Natural killer cell (primary cell): ENCODE results near the gene GGN. TPM values are rescaled to one million over a fixed set of nuclear protein-coding genes. Genes with fewer than 3 reads are reported as not detected.
A peak's percentile ranks its signal among the peaks of the same experiment; 100 is the strongest.
"Not testable (repeated sequence)": the region's sequence is repeated elsewhere in the genome, so short reads cannot be mapped to it uniquely, and the experiment has no call there.

Experiments used
- ATAC-seq, 3 donors: fragments of 150-1000 bp in 2 of 3; fragments of 200-7000 bp in 1 of 3; cut with Tn5 transposase; 1 replicate in 1 of 3; 2 replicates in 2 of 3; pipeline ENCODE4 v1.10.0; 2021; ENCODE audit warnings: mild to moderate bottlenecking in 2 of 3, moderate library complexity in 2 of 3
- DNase-seq, 2 donors: peaks; one replicate each; pipeline versions ENCODE4 v3.0.0 to v3.0.0-alpha.2; 2013 to 2021; ENCODE audit warnings: mixed read lengths in 1 of 2
- H3K27ac ChIP-seq: one replicate; pipeline ENCODE4 v1.5.1; 2013; ENCODE audit warnings: mild to moderate bottlenecking, low read length
- H3K27me3 ChIP-seq: one replicate; pipeline ENCODE4 v1.6.1; 2013; ENCODE audit warnings: low read length; ENCODE audit not compliant: control insufficient read depth, insufficient read depth
- H3K36me3 ChIP-seq: one replicate; pipeline ENCODE4 v1.6.1; 2013; ENCODE audit warnings: low read length; ENCODE audit not compliant: control insufficient read depth, insufficient read depth
- H3K4me1 ChIP-seq: one replicate; pipeline ENCODE4 v1.6.1; 2013; ENCODE audit warnings: low read length; ENCODE audit not compliant: control insufficient read depth, insufficient read depth
- H3K4me3 ChIP-seq: one replicate; pipeline ENCODE4 v1.5.1; 2013; ENCODE audit warnings: low read length
- H3K9me3 ChIP-seq: one replicate; pipeline ENCODE4 v1.6.1; 2013; ENCODE audit warnings: low read length; ENCODE audit not compliant: control insufficient read depth, insufficient read depth
- H3K27ac Mint-ChIP-seq, 2 donors: one replicate each; pipeline ENCODE4 v1.8.0; 2022; ENCODE audit warnings: mild to moderate bottlenecking in 2 of 2, mixed read lengths in 2 of 2, moderate library complexity in 1 of 2
- H3K27me3 Mint-ChIP-seq, 2 donors: one replicate each; pipeline ENCODE4 v1.8.0; 2022; ENCODE audit warnings: low read depth in 2 of 2, mixed read lengths in 2 of 2
- H3K36me3 Mint-ChIP-seq: one replicate; pipeline ENCODE4 v1.8.0; 2022; ENCODE audit warnings: mixed read lengths
- H3K4me1 Mint-ChIP-seq, 2 donors: one replicate each; pipeline ENCODE4 v1.8.0; 2022; ENCODE audit warnings: mixed read lengths in 2 of 2
- H3K4me3 Mint-ChIP-seq: one replicate; pipeline ENCODE4 v1.8.0; 2022; ENCODE audit warnings: mild to moderate bottlenecking, moderate library complexity, mixed read lengths
- H3K9me3 Mint-ChIP-seq, 2 donors: one replicate each; pipeline ENCODE4 v1.8.0; 2022; ENCODE audit warnings: mixed read lengths in 2 of 2
- whole genome bisulfite sequencing: methylation state at CpG from one replicate; pipeline ENCODE4 v1.1.7; 2013; ENCODE audit warnings: missing lambda C conversion rate; ENCODE audit not compliant: insufficient coverage; 5-methylcytosine and 5-hydroxymethylcytosine counted together
- intact Hi-C: fragments of 100-400 bp; cut with micrococcal nuclease; formaldehyde crosslinking; loops from one replicate; pipeline ENCODE4 v1.14.2; 2022
- total RNA-seq, 4 donors: library from RNA; stranded (reverse); fragments of 120-200 nt in 1 of 4; gene quantifications; one replicate each; pipeline versions ENCODE4 v1.2.3 to v1.2.4, GENCODE V29; 2013 to 2022
- TF ChIP-seq, protein P1 (sequence below): fragments of 200-600 bp; IDR thresholded peaks from one replicate; pipeline ENCODE4 v1.8.0; 2022; ENCODE audit warnings: antibody characterized with exemption

Gene GGN
- total RNA-seq, 3 donors from 2014 or later (not counting 1 experiment from before 2014, with no cell fraction given): not detected

DNA sequence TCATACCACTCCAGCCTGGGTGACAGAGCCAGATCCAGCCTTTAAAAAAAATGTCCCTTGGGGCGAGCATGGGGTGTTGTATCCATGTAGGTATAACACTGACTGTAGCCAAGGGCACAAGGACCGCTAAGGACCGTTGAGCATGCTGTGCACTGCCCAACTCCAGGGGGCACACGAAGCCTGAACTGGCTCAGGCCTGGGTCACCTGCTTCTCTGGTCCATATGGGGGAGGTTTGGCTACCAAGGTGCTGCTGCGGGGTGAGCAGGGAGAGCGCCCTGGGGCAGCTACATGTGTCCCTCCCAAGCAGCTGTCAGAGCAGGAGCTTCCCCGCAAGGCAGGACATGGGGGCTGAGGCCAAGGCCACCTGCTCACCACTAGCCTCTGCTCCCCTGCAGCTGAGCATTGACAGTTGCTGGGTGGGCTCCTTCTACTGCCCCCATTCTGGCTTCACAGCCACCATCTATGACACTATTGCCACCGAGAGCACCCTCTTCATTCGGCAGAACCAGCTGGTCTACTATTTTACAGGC is 35.9 kb downstream of the GGN start:
- intact Hi-C loops: no loop called here
- Mint-ChIP-seq H3K9me3 (no peaks in the 10 kb centered on the region), H3K36me3 (no peaks in the 10 kb centered on the region), H3K27me3 (no peaks in the 10 kb centered on the region), H3K27ac (no peak overlapping the region), H3K4me1 (no peaks in the 10 kb centered on the region), H3K4me3 (no peak overlapping the region)
- DNase-seq (no peak), ATAC-seq (no peak)
- no peaks in the 10 kb centered on the region for H3K27me3 ChIP-seq
- no peaks in the 10 kb centered on the region for H3K4me1 ChIP-seq
- no peaks in the 10 kb centered on the region for H3K9me3 ChIP-seq
- H3K4me3 ChIP-seq: no peak overlapping the region
- no peaks in the 10 kb centered on the region for H3K36me3 ChIP-seq
- no peak overlapping the region for H3K27ac ChIP-seq
- TF ChIP-seq, protein P1, sequence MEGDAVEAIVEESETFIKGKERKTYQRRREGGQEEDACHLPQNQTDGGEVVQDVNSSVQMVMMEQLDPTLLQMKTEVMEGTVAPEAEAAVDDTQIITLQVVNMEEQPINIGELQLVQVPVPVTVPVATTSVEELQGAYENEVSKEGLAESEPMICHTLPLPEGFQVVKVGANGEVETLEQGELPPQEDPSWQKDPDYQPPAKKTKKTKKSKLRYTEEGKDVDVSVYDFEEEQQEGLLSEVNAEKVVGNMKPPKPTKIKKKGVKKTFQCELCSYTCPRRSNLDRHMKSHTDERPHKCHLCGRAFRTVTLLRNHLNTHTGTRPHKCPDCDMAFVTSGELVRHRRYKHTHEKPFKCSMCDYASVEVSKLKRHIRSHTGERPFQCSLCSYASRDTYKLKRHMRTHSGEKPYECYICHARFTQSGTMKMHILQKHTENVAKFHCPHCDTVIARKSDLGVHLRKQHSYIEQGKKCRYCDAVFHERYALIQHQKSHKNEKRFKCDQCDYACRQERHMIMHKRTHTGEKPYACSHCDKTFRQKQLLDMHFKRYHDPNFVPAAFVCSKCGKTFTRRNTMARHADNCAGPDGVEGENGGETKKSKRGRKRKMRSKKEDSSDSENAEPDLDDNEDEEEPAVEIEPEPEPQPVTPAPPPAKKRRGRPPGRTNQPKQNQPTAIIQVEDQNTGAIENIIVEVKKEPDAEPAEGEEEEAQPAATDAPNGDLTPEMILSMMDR: no peak
- 78% methylated on average over 9 of the region's 9 CpGs for WGBS

DNA sequence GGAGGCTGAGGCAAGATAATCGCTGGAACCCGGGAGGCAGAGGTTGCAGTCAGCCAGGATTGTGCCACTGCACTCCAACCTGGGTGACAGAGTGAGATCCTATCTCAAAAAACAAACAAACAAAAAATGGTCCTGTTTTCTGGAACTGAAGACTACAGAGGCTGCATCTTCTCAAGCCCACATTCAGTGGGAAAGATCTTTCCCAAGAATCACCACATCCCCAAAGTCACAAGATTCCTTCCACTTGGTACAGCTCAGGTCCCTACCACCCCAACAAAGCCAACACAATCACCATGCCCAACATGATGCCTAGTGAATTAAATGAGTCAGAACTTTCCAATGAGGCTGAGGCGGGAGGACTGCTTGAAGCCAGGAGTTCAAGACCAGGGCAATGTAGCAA is 37.0 kb downstream of the GGN start:
- Mint-ChIP-seq H3K4me1 (no peaks in the 10 kb centered on the region), H3K36me3 (no peaks in the 10 kb centered on the region)
- intact Hi-C loops: no loop called here

DNA sequence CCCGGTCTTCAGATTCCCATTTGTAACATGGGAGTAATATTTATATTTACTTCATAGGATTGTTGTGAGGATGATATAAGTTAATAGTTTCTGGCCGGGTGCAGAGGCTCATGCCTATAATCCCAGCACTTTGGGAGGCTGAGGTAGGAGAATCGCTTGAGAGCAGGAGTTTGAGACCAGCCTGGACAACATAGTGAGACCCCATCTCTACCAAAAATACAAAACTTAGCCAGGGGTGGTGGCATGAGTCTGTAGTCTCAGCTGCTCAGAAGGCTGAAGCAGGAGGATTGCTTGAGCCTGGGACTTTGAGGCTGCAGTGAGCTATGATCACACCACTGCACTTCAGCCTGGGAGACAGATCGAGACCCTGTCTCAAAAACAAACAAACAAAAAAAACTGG is 41.0 kb downstream of the GGN start:
- Histone ChIP-seq H3K9me3 (no peaks in the 10 kb centered on the region), H3K27me3 (no peaks in the 10 kb centered on the region), H3K4me3 (no peak overlapping the region), H3K36me3 (no peaks in the 10 kb centered on the region), H3K4me1 (no peaks in the 10 kb centered on the region), H3K27ac (no peak overlapping the region)
- peaks cover 0 to 5% of the 10 kb centered on the region in 2 donors for H3K4me1 Mint-ChIP-seq
- DNase-seq (no peak), ATAC-seq (no peak)
- H3K9me3 Mint-ChIP-seq: no peaks in the 10 kb centered on the region
- intact Hi-C loops: no loop called here
- no peak overlapping the region for H3K27ac Mint-ChIP-seq
- TF ChIP-seq, protein P1: no peak
- H3K27me3 Mint-ChIP-seq: no peaks in the 10 kb centered on the region
- no peak overlapping the region for H3K4me3 Mint-ChIP-seq
- 98% methylated on average over 2 of the region's 4 CpGs for WGBS
- H3K36me3 Mint-ChIP-seq: no peaks in the 10 kb centered on the region

More for the DNA sequence above, 37.0 kb downstream of the GGN start:
- DNase-seq (no peak), ATAC-seq (no peak)
- WGBS: 83% methylated on average over 3 of the region's 3 CpGs
- no peaks in the 10 kb centered on the region for H3K36me3 ChIP-seq
- H3K27me3 Mint-ChIP-seq: no peaks in the 10 kb centered on the region
- no peak overlapping the region for H3K4me3 Mint-ChIP-seq
- H3K9me3 ChIP-seq: no peaks in the 10 kb centered on the region
- no peaks in the 10 kb centered on the region for H3K9me3 Mint-ChIP-seq
- no peak overlapping the region for H3K4me3 ChIP-seq
- no peak overlapping the region for H3K27ac ChIP-seq
- no peaks in the 10 kb centered on the region for H3K27me3 ChIP-seq
- no peak overlapping the region for H3K27ac Mint-ChIP-seq
- H3K4me1 ChIP-seq: no peaks in the 10 kb centered on the region
- TF ChIP-seq, protein P1: no peak

DNA sequence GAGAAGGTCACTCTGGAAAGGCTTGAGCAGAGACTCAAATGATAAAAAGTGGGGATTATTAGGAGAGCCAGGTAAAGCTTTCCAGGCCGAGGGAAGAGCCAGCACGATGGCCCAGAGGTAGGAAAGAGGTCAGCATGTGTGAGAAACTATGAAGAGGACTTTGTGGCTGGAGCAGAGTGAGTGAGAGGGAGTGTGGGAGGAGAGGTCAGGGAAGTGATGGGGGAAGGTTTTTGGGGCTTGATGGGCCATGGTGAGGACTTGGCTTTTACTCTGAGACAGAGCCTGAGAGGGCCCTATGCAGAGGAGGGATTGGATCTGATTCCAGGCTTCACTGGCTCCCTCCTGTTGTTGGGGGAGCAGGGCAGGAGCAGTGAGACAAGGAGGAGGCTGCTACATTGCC is 46.9 kb downstream of the GGN start:
- peak overlapping the region in 1 of 2 donors; percentile 15 for H3K27ac Mint-ChIP-seq
- no peaks in the 10 kb centered on the region for H3K36me3 Mint-ChIP-seq
- intact Hi-C loops: no loop called here
- Histone ChIP-seq H3K4me3 (no peak overlapping the region), H3K27me3 (no peaks in the 10 kb centered on the region), H3K27ac (no peak overlapping the region), H3K9me3 (no peaks in the 10 kb centered on the region), H3K36me3 (peaks cover 4% of the 10 kb centered on the region), H3K4me1 (peaks cover 11% of the 10 kb centered on the region)
- TF ChIP-seq, protein P1: no peak
- H3K4me1 Mint-ChIP-seq: peaks cover 18 to 35% of the 10 kb centered on the region in 2 donors
- no peak overlapping the region for H3K4me3 Mint-ChIP-seq
- no peaks in the 10 kb centered on the region for H3K9me3 Mint-ChIP-seq
- no peaks in the 10 kb centered on the region for H3K27me3 Mint-ChIP-seq
- 95% methylated on average over 2 of the region's 2 CpGs for WGBS
- ATAC-seq (no peak), DNase-seq (no peak)

DNA sequence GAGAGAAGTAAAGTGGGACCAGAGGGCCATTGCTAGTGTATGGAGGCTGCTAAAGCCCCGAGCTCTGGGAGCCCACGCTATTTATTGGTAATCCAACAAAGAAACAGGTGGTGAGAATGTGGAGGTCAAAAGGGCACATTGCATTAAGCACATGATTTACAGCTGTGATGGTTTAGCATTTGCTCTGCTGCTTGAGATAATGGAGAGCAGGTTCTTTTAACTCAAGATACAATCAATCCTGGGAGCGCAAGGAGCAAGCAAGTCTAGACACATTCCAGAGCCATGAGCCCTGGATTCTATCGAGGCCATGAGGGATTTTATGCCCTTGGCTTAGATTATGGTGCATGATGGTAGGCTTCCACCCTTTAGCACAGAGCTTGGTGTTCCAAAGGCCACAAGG is 48.8 kb downstream of the GGN start:
- H3K27ac Mint-ChIP-seq, H3K27ac ChIP-seq, H3K27me3 Mint-ChIP-seq, DNase-seq, H3K36me3 ChIP-seq, ATAC-seq, H3K27me3 ChIP-seq, H3K9me3 ChIP-seq, H3K4me3 ChIP-seq, H3K36me3 Mint-ChIP-seq, H3K9me3 Mint-ChIP-seq: not testable (repeated sequence)
- peak overlapping the region; percentile 49 for H3K4me3 Mint-ChIP-seq
- H3K4me1 Mint-ChIP-seq: peaks cover 18 to 41% of the 10 kb centered on the region in 2 donors
- 98% methylated on average over 3 of the region's 4 CpGs for WGBS
- intact Hi-C loops: loop anchor here (10.0 kb wide), 1 partner anchor 1024 kb away; no protein-coding TSS in a partner anchor
- H3K4me1 ChIP-seq: peaks cover 16% of the 10 kb centered on the region
